Measurements from ENCODE around the gene CTSZ.

Gene CTSZ

GRCh38 chr20:59031564-59032022, 24.5 kb upstream of the CTSZ start:
- Histone ChIP-seq H3K4me3 (ENCODE audit: low read depth in 1 of 2, low read length in 1 of 2) (peak overlapping the region; percentile 82 to 94), H3K27me3 (no peaks in the 10 kb centered on the region), H3K9me3 (no peaks in the 10 kb centered on the region), H3K36me3 (peaks cover 67% of the 10 kb centered on the region), H3K4me1 (ENCODE audit: control insufficient read depth in 1 of 2, insufficient read depth in 1 of 2, low read depth in 1 of 2, low read length in 1 of 2) (peaks cover 37 to 38% of the 10 kb centered on the region in 2 experiments), H3K27ac (peak overlapping the region; percentile 93)
- TF ChIP-seq, protein P1, sequence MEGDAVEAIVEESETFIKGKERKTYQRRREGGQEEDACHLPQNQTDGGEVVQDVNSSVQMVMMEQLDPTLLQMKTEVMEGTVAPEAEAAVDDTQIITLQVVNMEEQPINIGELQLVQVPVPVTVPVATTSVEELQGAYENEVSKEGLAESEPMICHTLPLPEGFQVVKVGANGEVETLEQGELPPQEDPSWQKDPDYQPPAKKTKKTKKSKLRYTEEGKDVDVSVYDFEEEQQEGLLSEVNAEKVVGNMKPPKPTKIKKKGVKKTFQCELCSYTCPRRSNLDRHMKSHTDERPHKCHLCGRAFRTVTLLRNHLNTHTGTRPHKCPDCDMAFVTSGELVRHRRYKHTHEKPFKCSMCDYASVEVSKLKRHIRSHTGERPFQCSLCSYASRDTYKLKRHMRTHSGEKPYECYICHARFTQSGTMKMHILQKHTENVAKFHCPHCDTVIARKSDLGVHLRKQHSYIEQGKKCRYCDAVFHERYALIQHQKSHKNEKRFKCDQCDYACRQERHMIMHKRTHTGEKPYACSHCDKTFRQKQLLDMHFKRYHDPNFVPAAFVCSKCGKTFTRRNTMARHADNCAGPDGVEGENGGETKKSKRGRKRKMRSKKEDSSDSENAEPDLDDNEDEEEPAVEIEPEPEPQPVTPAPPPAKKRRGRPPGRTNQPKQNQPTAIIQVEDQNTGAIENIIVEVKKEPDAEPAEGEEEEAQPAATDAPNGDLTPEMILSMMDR (IDR thresholded peaks at IDR 0.05), result no peak

- no peaks in the 10 kb centered on the region for H3K27me3 ChIP-seq
- TF ChIP-seq, protein P1 (IDR thresholded peaks at IDR 0.05), result no peak
- no peaks in the 10 kb centered on the region for H3K9me3 ChIP-seq
- peak overlapping the region; percentile 82 to 94 for H3K4me3 ChIP-seq (ENCODE audit: low read depth in 1 of 2, low read length in 1 of 2)
- peaks cover 37 to 38% of the 10 kb centered on the region in 2 experiments for H3K4me1 ChIP-seq (ENCODE audit: control insufficient read depth in 1 of 2, insufficient read depth in 1 of 2, low read depth in 1 of 2, low read length in 1 of 2)
- H3K36me3 ChIP-seq, result peaks cover 68% of the 10 kb centered on the region
- H3K27ac ChIP-seq, result peak overlapping the region; percentile 93
Measured at GRCh38 chr20:59030911-59031563, 24.0 kb upstream of the CTSZ start.

DNA sequence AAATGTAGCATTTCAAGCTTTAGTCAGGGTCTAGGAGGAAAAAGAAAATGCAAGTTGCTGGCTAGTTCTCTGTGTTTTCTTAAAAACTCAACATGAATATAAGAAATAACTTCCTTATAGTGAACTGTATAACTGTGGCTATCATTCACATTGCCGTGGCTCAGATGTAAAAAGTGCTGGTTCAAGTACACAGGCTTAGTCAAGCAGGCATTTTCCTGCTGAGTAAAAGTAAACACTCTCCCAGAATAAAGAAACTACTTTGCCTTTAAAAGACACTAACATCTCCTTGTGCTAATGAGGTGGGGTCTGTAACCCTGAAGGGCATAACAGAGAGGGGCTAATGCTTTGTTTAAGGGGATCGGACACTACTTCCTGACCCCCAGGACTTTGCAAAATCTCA, 21.8 kb upstream of the CTSZ start:
- Histone ChIP-seq H3K9me3 (no peaks in the 10 kb centered on the region), H3K4me3 (ENCODE audit: low read depth in 1 of 2, low read length in 1 of 2) (no peak overlapping the region), H3K4me1 (ENCODE audit: control insufficient read depth in 1 of 2, insufficient read depth in 1 of 2, low read depth in 1 of 2, low read length in 1 of 2) (peaks cover 37 to 38% of the 10 kb centered on the region in 2 experiments), H3K27me3 (no peaks in the 10 kb centered on the region), H3K27ac (no peak overlapping the region), H3K36me3 (peaks cover 68% of the 10 kb centered on the region)
- TF ChIP-seq, protein P1 (IDR thresholded peaks at IDR 0.05), result no peak

- Histone ChIP-seq H3K27me3 (no peaks in the 10 kb centered on the region), H3K4me1 (ENCODE audit: control insufficient read depth in 1 of 2, insufficient read depth in 1 of 2, low read depth in 1 of 2, low read length in 1 of 2) (peaks cover 35 to 38% of the 10 kb centered on the region in 2 experiments), H3K27ac (no peak overlapping the region), H3K9me3 (no peaks in the 10 kb centered on the region), H3K36me3 (peaks cover 76% of the 10 kb centered on the region), H3K4me3 (ENCODE audit: low read depth in 1 of 2, low read length in 1 of 2) (no peak overlapping the region)
- TF ChIP-seq, protein P1 (IDR thresholded peaks at IDR 0.05), result no peak
Measured at GRCh38 chr20:59027741-59028320, 20.8 kb upstream of the CTSZ start.

DNA sequence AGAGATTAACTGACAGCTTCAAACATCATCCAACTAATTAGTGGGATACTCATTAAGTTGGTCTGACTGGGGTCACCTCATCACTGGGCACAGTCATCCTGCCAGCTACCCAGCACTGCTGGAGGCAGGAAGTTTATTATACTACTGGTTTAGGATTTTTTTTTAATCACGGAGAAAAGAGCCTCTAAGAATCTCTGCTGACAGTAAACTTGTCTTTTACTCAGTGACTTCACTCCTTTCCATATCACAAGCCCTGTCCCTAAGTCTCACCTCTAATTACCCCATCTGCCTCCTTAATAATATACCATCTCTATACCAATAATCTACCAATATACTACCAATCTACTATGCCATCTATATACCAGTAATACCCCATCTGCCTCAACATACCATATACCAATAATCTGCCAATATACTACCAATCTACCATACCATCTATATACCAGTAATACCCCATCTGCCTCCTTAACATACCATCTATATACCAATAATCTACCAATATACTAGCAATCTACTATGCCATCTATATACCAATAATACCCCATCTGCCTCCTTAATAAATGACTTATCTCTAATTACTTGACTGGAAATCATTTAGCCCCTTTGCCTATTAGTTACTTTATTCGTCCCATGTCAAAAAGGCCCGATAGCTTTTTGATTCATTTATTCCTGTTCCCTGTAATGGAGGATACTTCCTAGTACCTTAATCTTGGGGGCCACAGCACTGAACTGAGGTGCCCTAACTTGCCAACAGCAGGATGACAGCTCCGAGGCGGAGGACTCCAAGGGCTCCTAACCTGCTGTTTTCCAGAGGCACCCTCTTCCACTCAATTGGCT, 20.1 kb upstream of the CTSZ start:
- TF ChIP-seq, protein P1 (IDR thresholded peaks at IDR 0.05), result no peak
- Histone ChIP-seq H3K27me3 (no peaks in the 10 kb centered on the region), H3K27ac (no peak overlapping the region), H3K9me3 (no peaks in the 10 kb centered on the region), H3K4me3 (ENCODE audit: low read depth in 1 of 2, low read length in 1 of 2) (no peak overlapping the region), H3K36me3 (peaks cover 80% of the 10 kb centered on the region), H3K4me1 (ENCODE audit: control insufficient read depth in 1 of 2, insufficient read depth in 1 of 2, low read depth in 1 of 2, low read length in 1 of 2) (peaks cover 32 to 38% of the 10 kb centered on the region in 2 experiments)

All from neutrophil (primary cell).